Mammary epithelial cell (primary cell): ENCODE results near the gene SLC12A8.

Experiments used
- EZH2 ChIP-seq: IDR thresholded peaks from 2 replicates; pipeline ENCODE4 v1.6.1; 2012; ENCODE audit warnings: low read length, inconsistent platforms, borderline replicate concordance
- TF ChIP-seq, protein P1 (sequence below), 2 donors: IDR thresholded peaks in 1 of 2; conservative IDR thresholded peaks in 1 of 2; 2 replicates each; pipeline ENCODE4 v1.5.1; 2011 to 2012; ENCODE audit warnings: inconsistent platforms in 2 of 2, low read length in 2 of 2, mild to moderate bottlenecking in 2 of 2, control low read depth in 1 of 2, low read depth in 1 of 2; ENCODE audit not compliant: insufficient read depth in 1 of 2; ENCODE audit errors: extremely low read depth in 1 of 2

- no peak for TF ChIP-seq EZH2
- TF ChIP-seq, protein P1, sequence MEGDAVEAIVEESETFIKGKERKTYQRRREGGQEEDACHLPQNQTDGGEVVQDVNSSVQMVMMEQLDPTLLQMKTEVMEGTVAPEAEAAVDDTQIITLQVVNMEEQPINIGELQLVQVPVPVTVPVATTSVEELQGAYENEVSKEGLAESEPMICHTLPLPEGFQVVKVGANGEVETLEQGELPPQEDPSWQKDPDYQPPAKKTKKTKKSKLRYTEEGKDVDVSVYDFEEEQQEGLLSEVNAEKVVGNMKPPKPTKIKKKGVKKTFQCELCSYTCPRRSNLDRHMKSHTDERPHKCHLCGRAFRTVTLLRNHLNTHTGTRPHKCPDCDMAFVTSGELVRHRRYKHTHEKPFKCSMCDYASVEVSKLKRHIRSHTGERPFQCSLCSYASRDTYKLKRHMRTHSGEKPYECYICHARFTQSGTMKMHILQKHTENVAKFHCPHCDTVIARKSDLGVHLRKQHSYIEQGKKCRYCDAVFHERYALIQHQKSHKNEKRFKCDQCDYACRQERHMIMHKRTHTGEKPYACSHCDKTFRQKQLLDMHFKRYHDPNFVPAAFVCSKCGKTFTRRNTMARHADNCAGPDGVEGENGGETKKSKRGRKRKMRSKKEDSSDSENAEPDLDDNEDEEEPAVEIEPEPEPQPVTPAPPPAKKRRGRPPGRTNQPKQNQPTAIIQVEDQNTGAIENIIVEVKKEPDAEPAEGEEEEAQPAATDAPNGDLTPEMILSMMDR (conservative IDR thresholded peaks at IDR 0.05 in 1 of 2, IDR thresholded peaks at IDR 0.05 in 1 of 2; ENCODE audit: extremely low read depth in 1 of 2, insufficient read depth in 1 of 2, low read depth in 1 of 2, low read length in 2 of 2): no peak
Measured at GRCh38 chr3:125107861-125108567, 104.5 kb downstream of the SLC12A8 start.
